ENCODE data around the gene SH3BGRL3.

The SH3BGRL3 gene

DNA sequence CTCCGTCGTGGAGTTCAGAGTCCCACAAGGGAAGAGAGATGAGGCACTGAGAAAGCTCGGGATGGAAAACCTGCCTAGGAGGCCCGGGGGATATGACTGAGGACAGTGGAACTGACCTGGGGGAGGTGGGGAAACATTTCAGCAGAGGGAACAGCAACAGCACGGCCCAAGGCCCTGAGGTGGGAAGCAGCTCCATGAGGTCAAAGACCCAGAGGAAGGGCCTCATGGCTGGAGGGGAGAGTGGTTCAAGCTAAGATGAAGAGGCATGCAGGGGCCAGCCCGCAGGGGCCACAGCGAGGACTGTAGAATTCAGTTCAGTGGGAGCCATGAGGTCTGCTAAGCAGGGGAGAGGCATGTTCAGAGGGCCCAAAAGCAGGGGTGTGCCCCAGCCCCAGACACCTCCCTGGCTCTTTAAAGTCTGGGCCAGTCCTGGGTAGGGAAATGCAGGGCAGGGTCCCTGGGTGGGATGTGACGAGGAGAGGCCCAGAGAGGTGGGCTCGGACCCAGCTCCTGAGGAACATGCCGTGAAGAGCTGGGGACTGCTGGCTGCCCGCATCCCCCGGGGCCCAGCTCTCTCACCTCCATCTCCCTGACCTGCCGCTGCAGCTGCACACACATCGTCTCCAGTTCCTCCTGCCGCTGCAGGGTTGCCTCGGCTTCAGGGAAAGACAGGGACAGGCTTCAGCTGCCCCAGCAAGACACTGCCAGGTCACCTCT is 16.6 kb downstream of the SH3BGRL3 start:
- DNase-seq (ENCODE audit: extremely low read depth, insufficient read length), result no peak
- Histone ChIP-seq H3K27me3 (replicated peaks; ENCODE audit: control insufficient read depth, insufficient read depth, low read length) (no peaks in the 10 kb centered on the region), H3K36me3 (ENCODE audit: control insufficient read depth, insufficient read depth, low read length) (no peaks in the 10 kb centered on the region; the same call in 1 of the 2 replicates), H3K4me3 (replicated peaks; ENCODE audit: low read depth, low read length) (no peak overlapping the region)
- TF ChIP-seq, protein P1, sequence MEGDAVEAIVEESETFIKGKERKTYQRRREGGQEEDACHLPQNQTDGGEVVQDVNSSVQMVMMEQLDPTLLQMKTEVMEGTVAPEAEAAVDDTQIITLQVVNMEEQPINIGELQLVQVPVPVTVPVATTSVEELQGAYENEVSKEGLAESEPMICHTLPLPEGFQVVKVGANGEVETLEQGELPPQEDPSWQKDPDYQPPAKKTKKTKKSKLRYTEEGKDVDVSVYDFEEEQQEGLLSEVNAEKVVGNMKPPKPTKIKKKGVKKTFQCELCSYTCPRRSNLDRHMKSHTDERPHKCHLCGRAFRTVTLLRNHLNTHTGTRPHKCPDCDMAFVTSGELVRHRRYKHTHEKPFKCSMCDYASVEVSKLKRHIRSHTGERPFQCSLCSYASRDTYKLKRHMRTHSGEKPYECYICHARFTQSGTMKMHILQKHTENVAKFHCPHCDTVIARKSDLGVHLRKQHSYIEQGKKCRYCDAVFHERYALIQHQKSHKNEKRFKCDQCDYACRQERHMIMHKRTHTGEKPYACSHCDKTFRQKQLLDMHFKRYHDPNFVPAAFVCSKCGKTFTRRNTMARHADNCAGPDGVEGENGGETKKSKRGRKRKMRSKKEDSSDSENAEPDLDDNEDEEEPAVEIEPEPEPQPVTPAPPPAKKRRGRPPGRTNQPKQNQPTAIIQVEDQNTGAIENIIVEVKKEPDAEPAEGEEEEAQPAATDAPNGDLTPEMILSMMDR (IDR thresholded peaks at IDR 0.05; ENCODE audit: insufficient read depth, low read length, poor library complexity, severe bottlenecking), result no peak

DNA sequence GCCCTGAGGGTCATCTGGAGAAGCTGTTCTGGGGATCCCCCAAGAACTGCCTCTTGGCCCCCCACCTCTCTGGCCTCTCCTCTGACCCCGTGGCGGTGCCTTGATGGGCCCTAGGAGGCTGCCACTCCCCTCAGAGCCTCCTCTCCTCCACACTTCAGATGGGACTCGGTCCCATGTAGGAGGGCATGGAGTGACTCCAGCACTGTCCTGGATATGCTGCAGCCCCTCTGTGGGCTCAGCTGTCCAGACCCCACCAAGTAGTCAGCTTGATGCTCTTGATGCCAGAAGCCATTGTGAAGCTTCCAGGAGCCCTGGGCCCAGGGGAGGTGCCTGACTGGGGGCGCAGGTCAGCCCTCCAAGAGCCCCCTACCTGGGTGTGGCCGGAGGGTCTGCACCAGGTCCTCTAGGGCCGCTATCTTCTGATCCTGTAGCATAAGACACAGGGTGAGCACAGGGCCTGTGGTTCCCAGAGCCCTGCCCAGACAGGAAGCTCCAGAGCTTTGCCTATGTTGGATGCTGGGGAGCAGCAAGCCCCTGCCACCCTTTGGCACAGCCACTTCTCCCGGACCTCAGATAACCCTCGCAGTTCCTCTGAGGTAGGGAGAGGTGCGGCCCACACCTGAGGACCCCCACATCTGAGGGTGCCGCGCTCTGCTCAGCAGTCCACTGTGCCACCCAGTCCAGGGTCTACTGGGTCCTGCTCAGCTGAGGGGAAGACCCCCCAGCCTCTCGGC is 17.3 kb downstream of the SH3BGRL3 start:
- no peak for DNase-seq (ENCODE audit: extremely low read depth, insufficient read length)
- no peaks in the 10 kb centered on the region for H3K27me3 ChIP-seq (replicated peaks; ENCODE audit: control insufficient read depth, insufficient read depth, low read length)
- TF ChIP-seq, protein P1 (IDR thresholded peaks at IDR 0.05; ENCODE audit: insufficient read depth, low read length, poor library complexity, severe bottlenecking), result no peak
- H3K4me3 ChIP-seq (replicated peaks; ENCODE audit: low read depth, low read length), result no peak overlapping the region
- H3K36me3 ChIP-seq (ENCODE audit: control insufficient read depth, insufficient read depth, low read length), result no peaks in the 10 kb centered on the region; the same call in 1 of the 2 replicates

DNA sequence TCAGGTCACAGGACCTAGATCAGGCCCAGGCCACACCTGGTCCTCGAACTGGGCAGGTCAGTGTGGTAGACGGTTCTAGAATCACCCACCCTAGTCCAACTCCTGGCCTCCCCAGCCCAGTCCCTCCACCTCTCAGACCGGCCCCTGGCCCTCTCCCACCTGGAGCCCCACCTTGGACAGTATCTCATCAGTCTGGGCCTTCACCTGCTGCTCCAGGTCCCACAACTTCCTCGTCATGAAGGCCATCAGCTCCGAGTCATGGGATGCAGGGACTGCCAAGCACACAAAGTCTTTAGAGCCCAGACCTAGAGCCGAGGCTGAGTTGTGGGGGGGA is 17.9 kb downstream of the SH3BGRL3 start:
- no peak overlapping the region for H3K4me3 ChIP-seq (replicated peaks; ENCODE audit: low read depth, low read length)
- TF ChIP-seq, protein P1 (IDR thresholded peaks at IDR 0.05; ENCODE audit: insufficient read depth, low read length, poor library complexity, severe bottlenecking), result no peak
- no peaks in the 10 kb centered on the region for H3K27me3 ChIP-seq (replicated peaks; ENCODE audit: control insufficient read depth, insufficient read depth, low read length)
- H3K36me3 ChIP-seq (ENCODE audit: control insufficient read depth, insufficient read depth, low read length), result no peaks in the 10 kb centered on the region; the same call in 1 of the 2 replicates
- no peak for DNase-seq (ENCODE audit: extremely low read depth, insufficient read length)

DNA sequence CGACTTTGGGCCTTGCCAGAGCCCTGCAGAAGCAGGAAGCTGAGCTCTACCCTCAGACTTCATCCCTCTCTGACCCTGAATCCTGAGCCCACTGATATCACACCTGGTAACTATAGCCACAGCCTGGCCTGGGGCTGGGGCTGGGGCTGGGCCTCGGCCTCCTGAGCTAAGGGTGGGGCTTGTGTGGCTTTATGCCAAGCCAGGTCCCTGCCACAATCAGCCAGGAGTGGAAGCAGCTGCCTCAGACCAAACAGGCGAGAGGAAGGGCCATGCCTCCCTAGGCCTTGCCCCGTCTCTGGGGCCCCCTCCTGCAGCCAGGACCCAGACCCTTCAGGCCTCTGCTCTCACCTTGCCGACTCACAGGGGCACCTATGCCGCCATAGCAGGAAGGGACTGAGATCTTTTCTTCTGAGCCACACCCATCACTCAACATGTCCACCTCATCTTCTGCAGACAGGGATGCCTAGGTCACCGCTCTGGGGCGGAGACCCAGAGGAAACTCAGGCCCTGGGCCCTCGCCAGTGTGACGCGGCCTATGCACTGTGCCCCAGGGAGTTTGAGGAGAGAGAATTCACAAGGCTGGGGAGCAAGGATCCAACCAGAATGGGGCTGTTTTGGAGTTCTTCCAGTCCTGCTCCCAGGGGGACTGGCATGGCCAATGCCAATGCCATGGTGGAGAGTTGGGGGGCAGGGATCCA is 20.8 kb downstream of the SH3BGRL3 start:
- TF ChIP-seq, protein P1 (IDR thresholded peaks at IDR 0.05; ENCODE audit: insufficient read depth, low read length, poor library complexity, severe bottlenecking), result no peak

DNA sequence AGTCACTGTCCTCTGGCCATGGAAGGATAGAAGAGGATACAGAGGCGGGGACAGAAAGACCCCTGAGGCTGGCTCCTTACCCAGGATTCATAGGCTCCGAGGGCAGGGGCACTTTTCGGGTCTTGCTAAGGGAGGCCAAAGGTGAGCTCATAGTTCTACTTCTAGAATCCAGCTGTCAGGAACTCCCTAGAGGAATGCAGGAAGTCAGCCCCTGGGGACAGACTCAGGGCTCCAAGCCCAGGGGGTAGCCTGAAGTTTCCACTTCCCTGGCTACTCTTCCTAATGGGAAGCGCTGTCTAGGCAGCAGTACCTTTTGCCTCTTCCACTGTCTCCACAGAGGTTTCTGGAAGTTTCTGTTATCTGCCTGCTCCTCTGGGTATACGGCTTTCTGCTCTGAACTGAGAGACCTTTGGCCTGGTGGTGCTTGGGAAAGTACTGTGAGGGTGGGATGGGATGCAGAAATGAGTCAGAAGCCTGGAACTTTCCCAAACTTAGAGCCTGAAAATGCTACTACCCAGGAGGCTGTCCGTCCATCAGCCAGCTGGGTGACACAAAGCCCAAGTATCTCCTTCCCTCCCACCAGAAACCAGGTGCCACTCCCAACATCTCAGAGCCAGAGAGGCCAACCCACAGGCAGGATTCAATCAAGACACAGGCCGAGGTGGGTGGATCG is 23.0 kb downstream of the SH3BGRL3 start:
- TF ChIP-seq, protein P1 (IDR thresholded peaks at IDR 0.05; ENCODE audit: insufficient read depth, low read length, poor library complexity, severe bottlenecking), result no peak
- Histone ChIP-seq H3K4me3 (replicated peaks; ENCODE audit: low read depth, low read length) (no peak overlapping the region), H3K27me3 (replicated peaks; ENCODE audit: control insufficient read depth, insufficient read depth, low read length) (no peaks in the 10 kb centered on the region), H3K36me3 (ENCODE audit: control insufficient read depth, insufficient read depth, low read length) (no peaks in the 10 kb centered on the region)
- DNase-seq (ENCODE audit: extremely low read depth, insufficient read length), result no peak

More for the DNA sequence above, 20.8 kb downstream of the SH3BGRL3 start:
- Histone ChIP-seq H3K36me3 (ENCODE audit: control insufficient read depth, insufficient read depth, low read length) (no peaks in the 10 kb centered on the region; the same call in 1 of the 2 replicates), H3K4me3 (replicated peaks; ENCODE audit: low read depth, low read length) (no peak overlapping the region), H3K27me3 (replicated peaks; ENCODE audit: control insufficient read depth, insufficient read depth, low read length) (no peaks in the 10 kb centered on the region)
- no peak for DNase-seq (ENCODE audit: extremely low read depth, insufficient read length)

Data from GM06990 (cell line).